AG09319 (cell line): ENCODE measurements around the gene RASSF6.
A peak's percentile ranks its signal among the peaks of the same experiment; 100 is the strongest.
"Not testable (repeated sequence)": the region's sequence is repeated elsewhere in the genome, so short reads cannot be mapped to it uniquely, and the experiment has no call there.

Source experiments
- DNase-seq: peaks from one replicate; pipeline ENCODE4 v3.0.0-alpha.2; 2010; ENCODE audit warnings: low read depth; ENCODE audit errors: extremely low read depth
- TF ChIP-seq, protein P1 (sequence below): IDR thresholded peaks from 2 replicates; pipeline ENCODE4 v1.5.1; 2011; ENCODE audit warnings: low read depth, mild to moderate bottlenecking, inconsistent platforms, low read length, moderate library complexity

The RASSF6 gene

DNA sequence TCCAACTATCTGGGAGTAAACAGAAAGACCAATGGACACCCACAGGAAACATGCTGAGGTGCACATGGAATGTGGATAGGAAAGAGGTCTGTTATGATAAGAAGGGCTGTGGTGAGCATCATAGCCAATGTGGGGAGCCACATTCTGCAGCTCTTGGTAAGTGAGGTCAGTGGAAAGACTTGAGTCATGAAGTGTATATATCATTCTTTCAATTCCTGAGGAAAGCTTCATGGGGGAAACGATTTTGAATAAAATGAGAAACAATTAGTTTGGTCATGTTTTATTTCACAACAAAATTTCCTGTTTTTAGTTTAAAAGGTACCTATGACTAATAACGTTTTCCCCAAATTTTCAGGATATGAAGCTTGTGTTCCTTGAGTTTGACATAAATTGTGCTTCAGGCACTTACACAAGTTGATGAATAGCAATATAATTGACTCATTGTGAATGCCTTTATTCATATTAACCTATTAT is 41.4 kb upstream of the RASSF6 start:
- DNase-seq = peak; percentile 72
- TF ChIP-seq, protein P1, sequence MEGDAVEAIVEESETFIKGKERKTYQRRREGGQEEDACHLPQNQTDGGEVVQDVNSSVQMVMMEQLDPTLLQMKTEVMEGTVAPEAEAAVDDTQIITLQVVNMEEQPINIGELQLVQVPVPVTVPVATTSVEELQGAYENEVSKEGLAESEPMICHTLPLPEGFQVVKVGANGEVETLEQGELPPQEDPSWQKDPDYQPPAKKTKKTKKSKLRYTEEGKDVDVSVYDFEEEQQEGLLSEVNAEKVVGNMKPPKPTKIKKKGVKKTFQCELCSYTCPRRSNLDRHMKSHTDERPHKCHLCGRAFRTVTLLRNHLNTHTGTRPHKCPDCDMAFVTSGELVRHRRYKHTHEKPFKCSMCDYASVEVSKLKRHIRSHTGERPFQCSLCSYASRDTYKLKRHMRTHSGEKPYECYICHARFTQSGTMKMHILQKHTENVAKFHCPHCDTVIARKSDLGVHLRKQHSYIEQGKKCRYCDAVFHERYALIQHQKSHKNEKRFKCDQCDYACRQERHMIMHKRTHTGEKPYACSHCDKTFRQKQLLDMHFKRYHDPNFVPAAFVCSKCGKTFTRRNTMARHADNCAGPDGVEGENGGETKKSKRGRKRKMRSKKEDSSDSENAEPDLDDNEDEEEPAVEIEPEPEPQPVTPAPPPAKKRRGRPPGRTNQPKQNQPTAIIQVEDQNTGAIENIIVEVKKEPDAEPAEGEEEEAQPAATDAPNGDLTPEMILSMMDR = peak; percentile 6; the same call in 1 of the 2 replicates

DNA sequence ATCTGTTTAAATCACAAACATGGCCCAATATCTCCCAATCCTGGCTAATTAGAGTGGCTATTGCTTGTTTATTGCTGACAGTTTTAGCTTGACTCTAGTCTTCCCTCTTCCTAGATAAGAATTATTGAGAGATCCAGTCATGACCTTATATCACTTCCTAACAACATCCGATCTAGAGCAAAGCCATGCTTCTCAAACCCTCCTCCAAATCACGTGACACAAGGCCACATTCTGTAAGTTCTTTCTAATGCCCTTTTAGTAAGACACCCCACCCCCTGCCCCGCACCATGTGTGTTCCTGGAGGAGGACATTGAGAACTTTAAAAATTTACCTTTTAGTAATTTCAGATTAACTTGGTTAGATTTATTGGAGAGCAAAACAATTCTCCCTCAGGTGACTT is 40.6 kb upstream of the RASSF6 start:
- TF ChIP-seq, protein P1 = no peak
- DNase-seq = no peak

DNA sequence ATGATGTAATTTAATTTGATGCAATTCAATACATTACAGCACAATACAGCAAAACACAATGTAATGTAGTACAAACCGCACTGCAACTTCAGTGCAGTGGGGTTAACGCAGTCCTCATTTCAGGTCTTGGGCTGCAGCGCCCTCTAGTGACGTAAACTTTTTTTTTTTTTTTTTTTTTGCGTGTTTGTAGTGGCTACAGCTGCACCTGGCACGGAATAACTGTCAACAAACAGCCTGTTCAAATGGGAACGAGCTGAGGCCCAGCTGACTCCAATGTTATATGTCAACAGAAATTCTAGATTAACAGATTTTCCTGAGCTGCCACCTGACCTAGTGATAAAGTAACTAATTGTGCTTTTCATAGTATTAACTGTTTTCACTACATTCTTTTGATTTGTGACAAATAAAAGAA is 33.5 kb upstream of the RASSF6 start:
- TF ChIP-seq, protein P1 = peak; percentile 31
- DNase-seq = peak; percentile 14

DNA sequence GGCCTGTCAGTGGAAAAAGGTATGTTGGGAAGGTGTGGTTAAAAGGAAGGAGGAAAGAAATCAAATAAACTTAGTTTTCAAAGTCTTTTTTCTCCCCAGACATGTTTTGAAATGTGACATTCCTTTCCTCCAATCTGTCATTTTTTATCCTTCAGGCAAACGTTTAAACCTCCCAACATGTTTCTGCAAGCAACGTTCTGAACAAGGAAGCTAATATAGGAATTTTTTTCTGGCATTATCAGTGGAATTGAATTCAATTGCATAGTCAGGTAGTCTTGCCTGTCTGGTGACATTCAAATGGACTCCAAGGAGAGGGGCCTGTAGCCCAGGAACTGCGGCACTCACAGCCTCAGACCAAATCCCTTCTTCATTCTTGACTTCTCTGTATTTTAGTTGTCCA is 30.0 kb upstream of the RASSF6 start:
- TF ChIP-seq, protein P1 = no peak
- no peak for DNase-seq

DNA sequence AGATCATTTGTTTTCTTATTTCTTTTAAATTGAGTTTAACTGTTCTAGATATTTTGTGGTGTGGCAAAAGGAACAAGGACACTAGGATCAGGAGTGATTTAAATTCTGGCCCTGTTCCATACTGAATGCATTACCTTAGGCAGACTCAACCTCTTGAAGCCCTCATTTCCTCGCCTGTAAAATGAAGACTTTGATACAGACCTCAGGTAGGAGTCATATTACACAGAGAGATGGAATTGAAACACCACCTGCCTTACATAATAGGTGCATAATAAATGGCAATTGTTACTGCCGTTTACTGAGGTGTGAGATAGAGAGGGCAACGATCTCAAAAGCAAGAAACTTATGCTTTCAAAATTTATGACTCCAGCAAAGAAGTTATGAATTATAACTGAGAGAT is 28.2 kb upstream of the RASSF6 start:
- TF ChIP-seq, protein P1 = no peak
- DNase-seq = no peak

DNA sequence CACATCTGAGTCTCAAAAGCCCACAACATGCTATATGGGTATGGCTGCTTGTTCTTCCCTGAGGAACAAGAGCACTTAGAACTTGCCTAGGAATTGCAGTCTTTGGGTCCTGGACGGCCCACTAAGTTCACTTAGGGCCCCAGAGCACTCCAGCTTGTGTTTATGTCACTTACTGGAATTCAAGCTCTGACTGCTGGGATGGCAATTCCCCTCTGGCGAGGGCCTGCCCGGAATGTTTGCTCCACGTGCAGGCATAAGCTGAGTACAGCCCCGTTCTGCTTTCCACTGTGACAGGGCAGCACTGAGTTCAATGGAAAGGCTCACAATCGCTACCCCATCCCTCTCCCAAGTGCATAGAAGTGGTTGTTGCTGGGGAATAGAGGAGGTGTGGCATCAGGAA is 25.9 kb upstream of the RASSF6 start:
- no peak for DNase-seq

DNA sequence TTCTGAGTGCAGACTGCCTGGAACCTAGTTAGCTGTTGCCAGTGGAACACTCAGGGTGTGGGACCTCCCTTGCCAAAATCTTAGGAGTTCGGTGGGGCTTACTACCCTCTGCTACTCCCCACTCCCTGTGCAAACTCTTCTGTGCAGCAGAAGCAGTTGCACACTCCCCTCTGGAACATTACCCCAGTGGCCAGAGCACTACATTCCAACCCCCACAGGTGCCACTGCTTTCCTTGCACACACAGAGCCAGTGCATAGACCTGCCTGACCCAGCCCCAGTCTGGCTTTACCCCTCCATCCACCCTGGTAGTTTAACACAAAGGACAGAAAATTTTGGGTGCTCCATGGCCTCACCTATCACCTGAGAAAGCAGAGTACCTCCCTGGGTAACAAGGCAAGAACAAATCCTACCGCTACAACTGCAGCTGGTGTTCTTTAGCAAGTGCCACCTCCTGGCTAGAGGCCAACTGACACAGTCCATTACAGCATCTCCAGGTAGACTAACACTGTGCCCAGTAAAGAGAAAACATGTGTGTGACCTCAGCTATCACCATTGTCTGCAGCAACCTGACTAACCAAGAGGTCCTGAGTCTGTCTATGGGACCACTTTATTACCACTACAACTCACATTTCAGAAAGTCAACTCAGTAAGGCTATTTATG is 11.5 kb upstream of the RASSF6 start:
- DNase-seq = no peak
- TF ChIP-seq, protein P1 = no peak

More for the DNA sequence above, 25.9 kb upstream of the RASSF6 start:
- TF ChIP-seq, protein P1 = no peak

DNA sequence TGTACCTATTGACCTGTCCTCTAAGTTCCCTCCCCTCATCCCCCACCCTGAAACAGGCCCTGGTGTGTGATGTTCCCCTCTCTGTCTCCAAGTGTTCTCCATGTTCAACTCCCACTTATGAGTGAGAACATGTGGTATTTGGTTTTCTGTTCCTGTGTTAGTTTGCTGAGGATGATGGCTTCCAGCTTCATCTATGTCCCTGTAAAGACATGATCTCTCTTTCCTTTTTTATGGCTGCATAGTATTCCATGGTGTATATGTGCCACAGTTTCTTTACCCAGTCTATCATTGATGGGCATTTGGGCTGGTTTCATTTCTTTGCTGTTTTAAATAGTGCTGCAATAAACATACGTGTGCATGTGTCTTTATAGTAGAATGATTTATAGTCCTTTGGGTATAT is 8.6 kb upstream of the RASSF6 start:
- DNase-seq = not testable (repeated sequence)
